Measurements from ENCODE around the gene CRISPLD2.

The CRISPLD2 gene

DNA sequence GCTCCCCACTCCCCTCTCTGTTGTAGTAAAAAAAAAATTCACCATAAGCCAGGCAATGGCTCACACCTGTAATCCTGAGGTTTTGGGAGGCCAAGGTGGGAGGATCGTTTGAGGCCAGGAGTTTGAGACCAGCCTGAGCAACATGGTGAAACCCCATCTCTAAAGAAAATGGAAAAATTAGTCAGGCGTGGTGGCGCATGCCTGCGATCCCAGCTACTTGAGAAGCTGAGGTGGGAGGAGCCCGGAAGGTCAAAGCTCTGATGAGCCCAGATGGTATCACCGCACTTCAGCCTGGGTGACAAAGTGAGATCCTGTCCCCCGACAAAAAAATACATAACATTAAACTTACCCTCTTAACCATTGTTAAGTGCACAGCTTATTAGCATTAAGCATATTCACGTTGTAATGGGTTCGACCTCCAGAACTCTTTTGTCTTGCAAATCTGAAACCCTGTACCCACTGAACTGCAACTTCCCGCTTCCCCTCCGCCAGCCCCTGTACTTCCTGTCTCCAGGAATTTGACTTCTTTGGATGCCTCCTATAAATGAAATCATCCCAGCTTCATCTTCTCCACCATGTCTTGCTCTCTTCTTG, 66.8 kb downstream of the CRISPLD2 start:
- DNase-seq: no peak

DNA sequence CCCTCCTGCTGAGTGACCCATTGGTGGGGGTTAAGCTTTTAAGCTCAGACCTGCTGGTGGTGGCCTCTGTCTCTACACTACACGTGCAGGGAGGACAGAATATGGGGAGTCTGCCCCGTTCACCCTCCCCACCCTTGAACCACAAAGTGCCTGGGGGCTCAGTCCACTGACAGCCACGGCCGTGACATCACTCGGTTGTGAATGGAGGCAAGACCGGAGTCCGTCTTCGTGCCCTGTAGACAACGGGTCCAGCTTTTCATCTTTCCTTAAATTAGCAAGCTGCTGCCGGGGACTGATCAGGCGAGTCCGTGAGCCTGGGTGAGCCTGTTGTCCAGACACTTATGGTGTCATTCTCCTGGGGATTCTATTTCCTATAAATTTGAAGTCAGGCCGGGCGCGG, 67.4 kb downstream of the CRISPLD2 start:
- no peak for DNase-seq

DNA sequence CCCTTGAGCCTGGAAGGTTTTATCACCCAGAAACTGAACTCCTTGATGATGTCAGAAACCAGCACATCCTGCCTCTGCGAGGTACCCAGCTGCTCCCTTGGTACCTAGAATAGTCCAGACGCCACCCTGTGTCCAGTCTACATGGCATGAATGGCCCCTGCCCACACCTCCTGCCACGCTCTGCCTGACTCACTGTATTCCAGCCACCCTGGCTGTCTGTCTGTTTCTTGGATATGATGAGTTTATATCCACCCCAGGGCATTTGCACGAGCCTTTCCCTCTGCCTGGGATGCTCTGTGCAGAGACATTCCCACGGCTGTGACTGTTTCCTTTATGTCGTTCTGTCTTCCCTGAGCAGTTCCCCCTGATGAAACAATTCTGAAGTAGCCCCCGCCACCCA, 68.7 kb downstream of the CRISPLD2 start:
- no peak for DNase-seq

DNA sequence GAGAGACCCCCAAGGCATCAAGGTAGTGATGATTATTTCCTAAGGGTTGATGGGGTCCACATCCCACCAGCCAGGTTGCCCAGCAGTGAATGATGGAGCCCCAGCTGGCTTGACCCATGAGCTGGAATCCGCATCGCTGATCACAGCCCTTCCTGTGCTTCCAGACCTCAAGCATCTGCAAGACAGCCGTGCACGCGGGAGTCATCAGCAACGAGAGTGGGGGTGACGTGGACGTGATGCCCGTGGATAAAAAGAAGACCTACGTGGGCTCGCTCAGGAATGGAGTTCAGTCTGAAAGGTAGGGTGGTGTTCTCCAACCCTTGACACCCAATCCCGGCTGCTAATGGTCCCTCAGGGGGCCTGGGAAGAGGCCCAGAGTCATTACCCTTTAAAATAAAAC, 69.3 kb downstream of the CRISPLD2 start:
- DNase-seq: no peak

DNA sequence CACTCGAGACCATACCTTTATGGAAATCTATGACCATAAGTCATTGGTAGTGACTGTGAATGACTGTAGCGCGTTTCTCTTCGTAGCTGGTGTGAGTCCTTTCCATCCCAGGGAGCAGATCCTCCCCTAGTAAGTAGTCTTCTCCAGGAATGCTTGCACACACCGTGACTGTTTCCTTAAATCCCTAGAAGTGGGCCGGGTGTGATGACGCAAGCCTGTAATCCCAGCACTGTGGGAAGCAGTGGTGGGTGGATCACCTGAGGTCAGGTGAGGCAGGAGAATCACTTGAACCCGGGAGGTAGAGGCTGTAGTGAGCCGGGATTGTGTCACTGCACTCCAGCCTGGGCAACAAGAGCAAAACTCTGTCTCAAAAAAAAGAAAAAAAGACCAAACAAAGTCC, 70.6 kb downstream of the CRISPLD2 start:
- DNase-seq: no peak

DNA sequence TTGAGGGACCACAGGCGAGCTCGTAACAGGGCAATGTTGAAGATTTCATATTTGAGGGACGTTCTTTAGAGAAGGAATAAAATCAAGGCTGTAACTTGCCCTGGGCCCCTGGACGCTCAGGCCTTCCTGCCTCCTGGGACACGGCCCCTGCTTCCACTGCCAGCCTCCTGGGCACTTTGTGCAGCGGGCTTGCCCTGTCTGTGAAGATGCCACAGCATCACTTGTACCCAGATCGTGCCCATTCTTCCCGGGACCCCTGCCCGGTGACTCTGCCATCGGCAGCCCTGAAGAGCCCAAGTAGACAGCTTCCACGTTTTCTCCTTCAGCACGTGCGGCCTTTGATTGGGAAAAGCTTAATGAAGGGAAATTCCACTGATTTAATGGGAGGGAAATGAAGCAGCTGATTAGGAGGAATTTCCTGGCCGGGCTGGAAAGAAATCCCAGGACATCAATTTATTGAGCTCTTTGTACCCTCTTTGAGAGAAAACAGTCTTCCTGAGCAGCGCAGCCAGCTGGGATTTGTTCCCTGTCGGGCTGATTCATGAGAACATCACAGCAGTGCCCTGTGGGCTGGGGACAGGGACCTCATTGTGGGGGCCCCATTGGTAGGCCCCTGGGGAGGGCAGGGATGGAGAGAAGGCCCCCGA, 71.5 kb downstream of the CRISPLD2 start:
- DNase-seq: no peak

DNA sequence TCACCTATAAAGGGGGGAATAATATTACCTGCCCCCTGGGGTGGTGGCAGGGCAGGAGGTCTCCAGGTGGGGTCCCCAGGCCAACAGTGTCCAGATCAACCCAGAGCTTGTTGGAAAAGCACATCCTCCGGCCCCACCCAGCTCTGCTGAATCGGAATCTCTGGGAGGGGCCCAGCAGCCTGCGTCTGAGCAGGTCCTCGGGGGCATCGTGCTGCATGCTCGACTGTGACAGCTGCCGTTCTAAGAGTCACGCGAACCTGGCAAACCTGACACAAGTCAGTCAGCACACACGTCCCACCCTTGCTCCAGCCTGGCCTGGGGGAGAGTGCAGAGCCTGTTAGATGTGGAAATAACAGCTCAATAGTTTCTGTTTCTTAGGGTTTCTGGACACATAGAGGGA, 72.3 kb downstream of the CRISPLD2 start:
- no peak for DNase-seq

DNA sequence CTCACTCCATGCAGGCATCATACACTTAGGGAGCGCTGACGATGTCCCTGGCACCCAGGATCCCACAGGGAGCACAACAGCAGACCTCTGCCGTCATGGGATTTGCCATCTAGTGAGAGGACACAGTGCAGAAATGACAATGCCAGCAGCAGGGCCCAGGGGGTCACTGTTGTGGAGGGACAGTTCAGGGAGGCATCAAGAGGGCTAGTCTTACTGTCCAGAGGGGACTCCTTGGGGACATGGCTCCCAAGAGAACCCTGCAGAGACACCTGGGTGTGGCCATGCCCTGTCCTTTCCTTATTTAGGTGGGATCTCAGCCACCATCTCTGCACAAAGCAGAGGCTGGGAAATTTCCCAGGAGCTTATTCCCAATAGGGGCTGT, 73.7 kb downstream of the CRISPLD2 start:
- no peak for DNase-seq

DNA sequence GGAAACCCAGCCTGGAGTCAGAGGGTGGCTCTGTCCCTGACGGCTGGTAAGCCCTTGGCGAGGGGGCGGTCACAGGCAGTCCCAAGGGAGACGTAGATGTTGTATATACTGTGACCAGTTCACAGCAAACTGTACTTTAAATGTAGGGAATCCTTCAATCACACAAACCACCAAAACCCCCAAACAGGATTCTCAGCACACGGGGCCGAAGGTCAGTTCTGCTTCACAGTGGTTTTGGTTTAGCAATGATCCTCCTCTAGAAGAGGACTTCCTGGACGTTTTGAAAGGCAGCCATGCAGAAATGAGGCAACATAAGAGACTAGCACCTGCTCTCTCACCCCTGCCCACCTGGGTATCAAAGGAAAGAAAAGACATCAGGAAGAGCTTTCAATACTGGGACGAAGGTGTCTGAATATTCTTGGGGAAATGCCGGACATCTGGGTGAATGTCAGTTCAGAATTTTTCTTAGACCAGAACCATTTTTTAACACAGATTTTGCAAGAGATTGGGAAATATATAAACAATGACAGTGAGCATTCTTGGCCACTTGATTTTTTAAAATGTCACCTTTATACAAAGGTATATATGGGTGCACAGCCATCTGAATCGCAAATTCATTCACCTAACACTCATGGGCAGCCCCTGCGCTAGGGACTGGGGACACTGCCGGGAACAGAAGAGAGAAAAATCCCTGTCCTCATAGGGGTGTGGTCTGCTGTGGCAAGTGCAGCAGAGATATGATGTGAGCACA, 74.2 kb downstream of the CRISPLD2 start:
- no peak for DNase-seq

DNA sequence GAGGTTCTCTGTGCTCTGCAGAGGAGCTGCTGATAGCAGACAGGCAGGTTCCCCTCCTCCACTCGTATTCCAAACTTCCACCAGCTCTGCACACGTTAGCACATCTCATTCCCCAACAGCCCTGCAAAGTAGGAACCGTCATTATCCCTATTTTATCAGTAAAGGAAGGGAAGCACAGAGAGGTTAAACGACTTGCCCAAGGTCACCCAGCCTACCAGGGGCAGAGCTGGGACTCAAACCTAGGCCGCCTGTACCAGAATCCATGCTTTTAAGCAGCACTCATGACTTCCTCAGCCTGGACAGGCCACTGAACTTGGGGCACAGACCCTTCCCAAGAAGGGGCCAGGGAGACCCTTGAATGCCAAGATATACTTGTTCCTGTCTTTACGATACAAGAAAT, 75.2 kb downstream of the CRISPLD2 start:
- no peak for DNase-seq

DNA sequence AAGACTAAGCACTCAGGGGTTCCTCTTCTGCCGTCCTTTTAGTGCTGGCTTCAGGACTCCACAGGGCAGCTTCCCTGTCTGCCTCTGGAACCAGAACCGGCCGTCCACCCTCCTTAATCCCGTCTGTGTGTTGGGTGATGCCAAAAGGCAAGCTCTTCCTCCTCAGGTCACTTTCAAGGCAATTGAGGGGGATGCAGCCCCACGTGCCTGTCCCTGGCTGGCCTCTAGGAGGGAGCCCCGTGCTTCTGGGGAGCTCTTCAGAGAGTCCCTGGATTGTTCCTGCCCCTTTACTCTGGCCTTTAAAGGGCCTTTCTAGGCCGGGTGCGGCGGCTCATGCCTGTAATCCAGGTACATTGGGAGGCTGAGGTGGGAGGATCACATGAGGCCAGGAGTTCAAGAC, 77.1 kb downstream of the CRISPLD2 start:
- no peak for DNase-seq

DNA sequence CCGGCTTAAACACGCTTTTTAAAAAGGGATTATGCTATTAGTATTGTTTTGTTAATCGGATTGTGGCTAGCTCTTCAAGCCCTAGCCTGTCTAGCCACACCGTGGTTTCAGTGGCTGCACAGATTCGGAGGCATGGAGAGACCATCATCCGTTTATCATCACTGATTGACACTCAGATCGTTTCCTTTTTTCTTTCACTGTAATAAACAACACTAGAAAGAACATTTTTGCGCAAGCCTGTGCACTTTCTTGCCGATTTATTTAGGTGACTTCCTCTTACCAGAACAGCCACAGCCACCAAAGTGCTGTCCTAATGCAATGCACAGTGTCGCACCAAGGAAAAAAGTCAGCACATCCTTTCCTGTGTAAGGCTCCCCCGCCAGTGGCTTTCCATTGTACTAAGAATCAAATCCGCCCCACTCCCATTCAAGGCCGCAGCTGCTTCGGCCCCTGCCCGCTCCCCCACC, 78.2 kb downstream of the CRISPLD2 start:
- DNase-seq: no peak

DNA sequence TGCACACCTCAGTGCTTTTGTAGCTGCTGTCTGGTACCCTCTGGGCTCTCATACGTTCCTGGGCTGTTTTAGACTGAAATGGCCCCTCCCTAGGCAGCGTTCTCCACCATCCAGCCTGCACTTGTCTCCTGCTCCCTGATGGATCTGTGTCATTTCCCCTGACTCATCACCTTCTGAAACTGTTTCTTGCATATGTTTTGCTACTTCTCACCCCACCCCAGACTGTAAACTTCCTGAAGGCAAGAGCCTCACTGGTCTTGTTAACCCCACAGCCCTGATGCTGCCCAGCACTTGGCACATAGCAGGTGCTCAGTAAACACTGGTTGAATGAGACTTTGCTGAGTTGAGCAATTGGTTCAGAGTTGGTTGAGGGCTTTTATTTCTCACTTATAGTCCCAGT, 78.7 kb downstream of the CRISPLD2 start:
- no peak for DNase-seq

DNA sequence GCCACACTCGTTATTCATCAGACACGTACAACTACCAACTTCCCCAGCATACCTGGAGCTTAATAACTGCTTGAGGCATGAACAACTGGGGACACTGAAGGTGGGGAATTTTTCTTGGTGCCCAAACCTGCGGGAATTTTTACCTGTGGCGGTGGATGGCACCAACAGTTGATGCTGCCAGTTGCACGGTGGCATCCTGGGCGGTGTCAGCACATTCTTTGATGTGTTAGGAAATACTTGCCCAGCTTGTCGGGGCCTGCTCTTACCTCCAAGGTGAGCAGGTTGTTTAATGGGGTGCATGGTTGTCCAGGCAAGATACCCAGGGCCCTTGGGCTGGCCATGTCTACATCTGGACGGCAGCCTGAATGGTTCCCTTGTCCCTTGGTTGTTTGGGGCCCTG, 79.6 kb downstream of the CRISPLD2 start:
- DNase-seq: no peak

DNA sequence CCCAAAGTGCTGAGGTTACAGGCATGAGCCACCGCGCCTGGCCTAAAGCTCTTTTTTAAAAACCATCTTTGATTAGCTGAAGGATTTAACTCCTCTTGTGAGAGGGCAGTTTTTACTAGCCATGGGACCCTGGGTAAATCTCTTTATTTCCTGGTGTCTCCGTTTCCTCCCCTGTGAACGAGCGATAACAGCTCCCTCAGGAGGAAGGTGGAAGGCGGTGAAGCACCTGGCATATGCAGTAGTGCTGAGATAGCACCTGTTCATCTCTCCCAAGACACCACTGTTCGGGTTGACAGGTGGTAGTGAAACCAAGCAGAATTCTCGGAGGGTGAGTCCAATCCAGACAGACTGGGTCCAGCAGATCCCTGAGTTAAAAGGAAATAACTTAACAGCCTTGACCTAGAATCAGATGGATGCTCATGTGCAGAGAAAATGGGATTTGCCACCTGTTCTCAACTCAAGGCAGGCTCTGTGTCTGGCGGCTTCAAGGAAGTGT, 86.2 kb downstream of the CRISPLD2 start:
- DNase-seq: no peak

DNA sequence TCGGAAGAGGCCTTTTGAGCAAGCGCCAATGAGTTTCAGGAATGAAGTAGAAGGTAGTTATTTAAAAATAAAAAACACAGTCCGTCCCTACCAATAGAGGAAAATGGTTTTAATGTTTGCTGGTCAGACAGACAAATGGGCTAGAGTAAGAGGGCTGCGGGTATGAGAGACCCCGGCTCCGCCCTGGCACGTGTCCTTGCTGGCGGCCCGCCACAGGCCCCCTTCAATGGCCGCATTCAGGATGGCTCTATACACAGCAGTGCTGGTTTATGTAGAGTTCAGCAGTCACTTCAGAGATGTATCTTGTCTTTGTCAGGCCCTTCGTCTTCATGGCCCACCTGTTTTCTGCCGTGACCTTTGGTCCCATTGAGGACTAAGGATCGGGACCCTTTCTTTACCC, 87.3 kb downstream of the CRISPLD2 start:
- no peak for DNase-seq

DNA sequence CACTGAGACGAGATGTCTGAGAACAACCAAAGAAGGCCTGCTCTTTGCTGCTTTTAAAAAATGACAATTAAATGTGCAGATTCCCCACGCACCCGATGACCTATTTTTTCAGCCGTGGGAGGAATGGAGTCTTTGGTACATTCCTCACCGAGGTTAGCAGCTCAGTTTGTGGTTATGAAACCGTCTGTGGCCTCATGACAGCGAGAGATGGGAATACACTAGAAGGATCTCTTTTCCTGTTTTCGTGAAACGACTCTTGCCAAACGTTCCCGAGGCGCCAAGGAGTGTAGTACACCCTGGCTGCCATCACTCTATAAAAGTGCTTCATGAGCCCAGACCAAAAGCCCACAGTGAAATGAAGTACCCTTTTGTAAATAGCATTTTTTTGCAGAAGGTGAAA, 87.8 kb downstream of the CRISPLD2 start:
- no peak for DNase-seq

DNA sequence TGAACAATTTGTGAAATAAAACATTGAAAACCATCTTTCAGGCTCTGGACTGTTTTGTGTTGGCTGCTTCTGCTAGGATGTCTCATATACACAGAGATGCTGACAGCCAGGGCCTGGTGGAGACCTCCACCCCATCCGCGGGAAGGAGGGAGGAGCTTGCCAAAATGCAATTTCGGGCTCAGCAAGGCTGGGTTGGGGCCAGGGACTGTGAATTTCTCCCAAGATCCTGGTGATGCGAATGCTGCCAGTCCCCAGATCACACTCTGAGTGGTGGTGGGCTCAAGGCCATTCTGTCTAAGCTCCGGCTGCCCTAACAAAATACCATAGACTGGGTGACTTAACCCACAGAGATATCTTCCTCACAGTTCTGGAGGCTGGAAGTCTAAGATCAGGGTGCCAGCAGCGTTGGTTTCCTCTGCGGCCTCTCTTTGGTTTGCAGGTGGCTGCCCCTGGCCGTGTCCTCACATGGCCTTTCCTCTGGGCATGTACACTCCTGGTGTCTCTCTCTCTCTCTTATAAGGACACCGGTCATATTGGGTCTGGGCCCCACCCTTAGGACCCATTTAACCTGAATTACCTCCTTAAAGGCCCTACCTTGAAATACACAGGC, 89.8 kb downstream of the CRISPLD2 start:
- no peak for DNase-seq

DNA sequence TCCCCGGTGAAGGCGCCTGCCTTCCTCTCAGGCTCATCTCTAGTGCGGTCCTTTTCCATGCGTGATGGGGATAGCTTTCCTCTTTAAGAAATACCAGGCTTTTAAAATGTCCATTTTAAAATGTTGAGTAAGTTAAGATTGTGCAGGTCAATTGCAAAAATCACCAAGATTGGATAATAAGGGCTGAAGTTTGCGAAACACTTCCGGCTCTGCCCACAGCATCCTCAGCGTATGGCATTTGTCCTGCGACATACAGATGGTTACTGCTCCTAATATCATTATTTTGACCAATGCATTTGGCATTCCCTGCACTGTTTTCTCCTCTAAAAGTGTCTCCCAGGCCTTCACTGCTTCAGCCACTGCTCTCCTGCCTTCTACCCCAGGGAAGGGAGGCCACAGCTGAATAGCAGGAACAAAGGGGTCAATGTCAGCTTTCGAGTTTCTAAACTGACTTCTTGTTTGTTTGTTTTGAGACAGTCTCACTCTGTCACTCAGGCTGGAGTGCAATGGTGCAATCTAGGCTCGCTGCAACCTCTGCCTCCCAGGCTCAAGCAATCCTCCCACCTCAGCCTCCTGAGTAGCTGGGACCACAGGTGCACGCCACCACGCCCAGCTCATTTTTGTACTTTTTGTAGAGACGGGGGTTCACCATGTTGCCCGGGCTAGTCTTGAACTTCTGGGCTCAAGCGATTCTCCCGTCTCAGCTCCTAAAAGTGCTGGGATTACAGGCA, 91.9 kb downstream of the CRISPLD2 start:
- no peak for DNase-seq

DNA sequence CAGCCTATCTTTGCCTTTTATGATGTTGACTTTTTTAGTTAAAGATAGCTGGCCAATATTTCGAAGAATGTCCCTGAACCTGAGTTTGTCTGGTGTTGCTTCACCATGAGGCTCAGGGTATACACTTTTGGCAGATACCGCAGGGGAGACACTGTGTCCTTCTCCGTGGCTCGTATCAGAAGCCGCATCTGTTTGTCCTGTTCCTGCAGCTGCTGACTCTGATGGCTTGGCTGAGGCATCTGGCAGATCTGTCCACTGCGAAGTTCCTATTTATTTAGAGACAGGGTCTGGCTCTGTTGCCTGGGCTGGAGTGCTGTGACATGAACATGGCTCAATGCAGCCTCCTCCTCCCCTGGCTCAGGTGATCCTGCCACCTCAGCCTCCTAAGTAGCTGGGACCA, 93.5 kb downstream of the CRISPLD2 start:
- no peak for DNase-seq

DNA sequence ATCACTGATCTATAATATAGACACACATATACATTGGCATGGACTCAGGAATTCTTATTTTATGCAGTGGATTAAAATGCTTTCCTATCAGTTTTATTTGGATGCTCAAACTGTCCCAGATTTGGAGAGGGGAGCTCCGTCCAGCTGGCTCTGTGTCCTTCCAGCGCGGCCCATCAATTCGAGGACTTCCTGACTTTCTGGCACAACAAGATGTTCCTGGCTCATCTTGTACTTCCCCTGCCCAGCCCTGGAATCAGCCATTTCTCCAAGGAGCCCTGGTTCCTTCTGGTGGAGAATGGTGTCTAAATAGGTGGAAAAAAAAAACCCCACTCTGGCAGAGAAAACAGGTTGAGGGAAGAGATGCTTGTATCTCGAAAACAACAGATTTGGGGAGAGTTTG, 94.5 kb downstream of the CRISPLD2 start:
- DNase-seq: no peak

DNA sequence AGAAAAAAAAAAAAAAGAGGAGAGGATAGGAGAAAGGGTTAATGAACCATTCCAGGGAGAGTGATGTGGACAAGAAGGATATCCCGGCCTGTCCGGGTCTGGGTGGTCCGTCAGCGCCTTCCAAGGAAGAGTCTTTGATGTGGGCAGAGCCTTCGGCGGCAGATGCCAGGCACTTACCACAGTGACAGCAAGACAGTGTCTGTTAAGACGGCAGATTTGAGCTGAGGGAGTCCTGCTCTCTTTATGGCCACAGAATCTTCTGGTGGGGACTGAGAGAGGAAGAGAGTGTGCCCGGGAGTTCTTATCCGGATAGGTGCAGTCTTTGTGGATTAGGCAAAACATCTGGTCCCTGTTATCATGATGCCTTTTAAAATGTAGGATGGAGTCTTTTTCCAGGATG, 96.4 kb downstream of the CRISPLD2 start:
- DNase-seq: no peak

DNA sequence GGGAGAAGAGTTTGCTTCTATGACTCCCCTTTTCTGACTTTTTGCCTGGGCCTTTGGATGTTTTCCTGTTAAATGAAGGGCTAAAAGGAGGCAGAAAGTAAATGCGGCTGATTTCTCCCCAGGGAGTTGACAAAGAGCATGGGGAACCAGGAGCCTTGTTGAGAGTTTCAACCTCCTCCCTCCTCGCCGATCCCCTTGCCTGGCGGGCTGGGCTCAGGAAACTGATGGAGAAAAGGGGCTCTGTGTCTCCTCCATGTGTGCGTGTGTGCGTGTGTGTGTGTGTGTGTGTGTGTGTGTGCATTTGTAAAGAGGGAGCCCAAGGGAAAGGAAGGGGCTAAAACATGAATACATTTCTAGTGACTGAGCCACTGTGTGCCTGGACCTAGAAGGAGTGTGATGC, 97.1 kb downstream of the CRISPLD2 start:
- DNase-seq: no peak

All from NK-92 treated with Interleukin-12 subunit alpha and Interleukin-12 subunit beta, amount 100 ng/mL, for 24 hours (cell line).